ENCODE measurements around the gene ASB12. TPM values are rescaled to one million over a fixed set of nuclear protein-coding genes. Genes with fewer than 3 reads are reported as not detected.

ASB12 gene
- total RNA-seq, 1 donor from 2014 or later, result not detected

- TF ChIP-seq CTCF (IDR thresholded peaks at IDR 0.05), result no peak
- Mint-ChIP-seq H3K36me3 (ENCODE audit: unreplicated experiment) (peaks cover 7% of the 10 kb centered on the region), H3K27me3 (ENCODE audit: unreplicated experiment) (no peaks in the 10 kb centered on the region), H3K4me3 (ENCODE audit: unreplicated experiment) (no peak overlapping the region), H3K27ac (ENCODE audit: unreplicated experiment) (no peak overlapping the region), H3K4me1 (ENCODE audit: unreplicated experiment) (no peaks in the 10 kb centered on the region), H3K9me3 (ENCODE audit: unreplicated experiment) (peaks cover 3% of the 10 kb centered on the region)
- peak; percentile 70 for DNase-seq (ENCODE audit: extremely low spot score, unreplicated experiment)
These were observed 43.2 kb downstream of the ASB12 start for GRCh38 chrX:64186974-64187761.

GRCh38 chrX:64184396-64184795 lies 46.0 kb downstream of the ASB12 start:
- no peaks in the 10 kb centered on the region for H3K4me1 Mint-ChIP-seq (ENCODE audit: unreplicated experiment)
- peaks cover 5% of the 10 kb centered on the region for H3K9me3 Mint-ChIP-seq (ENCODE audit: unreplicated experiment)
- TF ChIP-seq CTCF (IDR thresholded peaks at IDR 0.05), result no peak
- H3K4me3 Mint-ChIP-seq (ENCODE audit: unreplicated experiment), result no peak overlapping the region
- H3K27me3 Mint-ChIP-seq (ENCODE audit: unreplicated experiment), result no peaks in the 10 kb centered on the region
- DNase-seq (ENCODE audit: extremely low spot score, unreplicated experiment), result no peak
- no peak overlapping the region for H3K27ac Mint-ChIP-seq (ENCODE audit: unreplicated experiment)
- no peaks in the 10 kb centered on the region for H3K36me3 Mint-ChIP-seq (ENCODE audit: unreplicated experiment)

GRCh38 chrX:64182208-64182607 lies 48.2 kb downstream of the ASB12 start:
- Mint-ChIP-seq H3K4me3 (ENCODE audit: unreplicated experiment) (no peak overlapping the region), H3K9me3 (ENCODE audit: unreplicated experiment) (peaks cover 9% of the 10 kb centered on the region), H3K4me1 (ENCODE audit: unreplicated experiment) (no peaks in the 10 kb centered on the region), H3K27ac (ENCODE audit: unreplicated experiment) (no peak overlapping the region), H3K36me3 (ENCODE audit: unreplicated experiment) (no peaks in the 10 kb centered on the region), H3K27me3 (ENCODE audit: unreplicated experiment) (no peaks in the 10 kb centered on the region)
- DNase-seq (ENCODE audit: extremely low spot score, unreplicated experiment), result no peak
- no peak for TF ChIP-seq CTCF (IDR thresholded peaks at IDR 0.05)

GRCh38 chrX:64176876-64177275 lies 53.5 kb downstream of the ASB12 start:
- no peak for TF ChIP-seq CTCF (IDR thresholded peaks at IDR 0.05)
- peaks cover 18% of the 10 kb centered on the region for H3K9me3 Mint-ChIP-seq (ENCODE audit: unreplicated experiment)

More at GRCh38 chrX:64176876-64177275, 53.5 kb downstream of the ASB12 start:
- Mint-ChIP-seq H3K4me1 (ENCODE audit: unreplicated experiment) (no peaks in the 10 kb centered on the region), H3K4me3 (ENCODE audit: unreplicated experiment) (no peak overlapping the region), H3K27me3 (ENCODE audit: unreplicated experiment) (no peaks in the 10 kb centered on the region), H3K27ac (ENCODE audit: unreplicated experiment) (no peak overlapping the region), H3K36me3 (ENCODE audit: unreplicated experiment) (no peaks in the 10 kb centered on the region)
- no peak for DNase-seq (ENCODE audit: extremely low spot score, unreplicated experiment)

Other genes with a start within 250 kb of the ASB12 start
- gene AMER1, start 24.9 kb downstream of the ASB12 start, total RNA-seq, result 4.8 and 5.0 TPM in 2 replicates
- 1.4 and 1.5 TPM in 2 replicates for gene MTMR8, start 164.8 kb upstream of the ASB12 start, total RNA-seq

Measured in osteocyte (in vitro differentiated cells).